SK-N-SH treated with all-trans-retinoic acid at 6 μM for 48 hours (cell line): Measurements from ENCODE around the gene FGF14.

Experiments
- ATAC-seq: fragments of 200-7000 bp; cut with Tn5 transposase; 3 replicates; pipeline ENCODE4 v1.9.1; 2020; ENCODE audit warnings: mild to moderate bottlenecking, moderate library complexity
- ARNTL ChIP-seq: fragments of 450-650 bp; formaldehyde crosslinking; IDR thresholded peaks from 2 replicates; pipeline ENCODE4 v1.5.0; 2020; ENCODE audit warnings: low read depth, mild to moderate bottlenecking, moderate library complexity, borderline replicate concordance
- BACH2 ChIP-seq: fragments of 250-450 bp; sonication (Bioruptor Pico); IDR thresholded peaks from 2 replicates; pipeline ENCODE4 v1.9.0; 2021; ENCODE audit warnings: mild to moderate bottlenecking, borderline replicate concordance
- CSDC2 ChIP-seq: fragments of 250-450 bp; sonication (Bioruptor Pico); IDR thresholded peaks from 2 replicates; pipeline ENCODE4 v1.5.0; 2020; ENCODE audit warnings: mild to moderate bottlenecking, moderate library complexity
- ESRRG ChIP-seq: fragments of 250-450 bp; sonication (Bioruptor Pico); IDR thresholded peaks from 2 replicates; pipeline ENCODE4 v1.6.1; 2021; ENCODE audit warnings: mild to moderate bottlenecking
- GLIS3 ChIP-seq: fragments of 250-450 bp; sonication (Bioruptor Pico); IDR thresholded peaks from 2 replicates; pipeline ENCODE4 v1.5.0; 2020; ENCODE audit warnings: mild to moderate bottlenecking, moderate library complexity
- ISL1 ChIP-seq: fragments of 250-450 bp; sonication (Bioruptor Pico); IDR thresholded peaks from 2 replicates; pipeline ENCODE4 v2.1.2; 2022; ENCODE audit warnings: mild to moderate bottlenecking, moderate library complexity
- OSR1 ChIP-seq: fragments of 250-450 bp; sonication (Bioruptor Pico); IDR thresholded peaks from 2 replicates; pipeline ENCODE4 v1.8.0; 2022; ENCODE audit warnings: moderate library complexity, mild to moderate bottlenecking, inconsistent platforms
- PPARA ChIP-seq: fragments of 250-450 bp; sonication (Bioruptor Pico); IDR thresholded peaks from 2 replicates; pipeline ENCODE4 v1.5.0; 2020; ENCODE audit warnings: mild to moderate bottlenecking, borderline replicate concordance
- RARB ChIP-seq: fragments of 250-450 bp; sonication (Bioruptor Pico); IDR thresholded peaks from 2 replicates; pipeline ENCODE4 v1.8.0; 2021; ENCODE audit warnings: mild to moderate bottlenecking, moderate library complexity
- SNAI2 ChIP-seq: fragments of 250-450 bp; sonication (Bioruptor Pico); IDR thresholded peaks from 2 replicates; pipeline ENCODE4 v1.5.0; 2020; ENCODE audit warnings: mild to moderate bottlenecking, moderate library complexity
- TCF4 ChIP-seq: fragments of 250-450 bp; sonication (Bioruptor Pico); IDR thresholded peaks from 2 replicates; pipeline ENCODE4 v1.8.0; 2021; ENCODE audit warnings: mild to moderate bottlenecking, moderate library complexity, borderline replicate concordance
- TOX ChIP-seq: fragments of 250-450 bp; sonication (Bioruptor Pico); IDR thresholded peaks from 2 replicates; pipeline ENCODE4 v1.8.0; 2021; ENCODE audit warnings: mild to moderate bottlenecking, moderate library complexity, borderline replicate concordance
- ZC3H10 ChIP-seq: fragments of 250-450 bp; sonication (Bioruptor Pico); IDR thresholded peaks from 2 replicates; pipeline ENCODE4 v1.5.1; 2021; ENCODE audit warnings: mild to moderate bottlenecking, moderate library complexity
- ZFP3 ChIP-seq: fragments of 250-450 bp; sonication (Bioruptor Pico); IDR thresholded peaks from 2 replicates; pipeline ENCODE4 v1.5.0; 2020; ENCODE audit warnings: mild to moderate bottlenecking, moderate library complexity
- ZFP30 ChIP-seq: fragments of 450-650 bp; formaldehyde crosslinking; IDR thresholded peaks from 2 replicates; pipeline ENCODE4 v1.5.0; 2022; ENCODE audit warnings: mild to moderate bottlenecking, moderate library complexity
- ZNF565 ChIP-seq: fragments of 450-650 bp; formaldehyde crosslinking; conservative IDR thresholded peaks from 2 replicates; pipeline ENCODE4 v1.5.0; 2020; ENCODE audit warnings: low read depth, mild to moderate bottlenecking, moderate library complexity
- ZNF70 ChIP-seq: fragments of 450-650 bp; formaldehyde crosslinking; IDR thresholded peaks from 2 replicates; pipeline ENCODE4 v1.5.0; 2020; ENCODE audit warnings: mild to moderate bottlenecking, moderate library complexity
- ZNF8 ChIP-seq: fragments of 450-650 bp; formaldehyde crosslinking; IDR thresholded peaks from 2 replicates; pipeline ENCODE4 v1.5.0; 2020; ENCODE audit warnings: mild to moderate bottlenecking, moderate library complexity
- TF ChIP-seq, protein P1 (sequence below): fragments of 250-450 bp; sonication (Bioruptor Pico); IDR thresholded peaks from 2 replicates; pipeline ENCODE4 v1.8.0; 2020; ENCODE audit warnings: mild to moderate bottlenecking, moderate library complexity, borderline replicate concordance
- TF ChIP-seq, protein P2 (sequence below): fragments of 250-450 bp; sonication (Bioruptor Pico); IDR thresholded peaks from 2 replicates; pipeline ENCODE4 v1.5.1; 2021; ENCODE audit warnings: mild to moderate bottlenecking, moderate library complexity
- TF ChIP-seq, protein P3 (sequence below): fragments of 250-450 bp; sonication (Bioruptor Pico); IDR thresholded peaks from 2 replicates; pipeline ENCODE4 v1.5.0; 2020; ENCODE audit warnings: mild to moderate bottlenecking, moderate library complexity
- TF ChIP-seq, protein P4 (sequence below): fragments of 250-450 bp; sonication (Bioruptor Pico); IDR thresholded peaks from 2 replicates; pipeline ENCODE4 v1.8.0; 2021; ENCODE audit warnings: low read depth, mild to moderate bottlenecking, moderate library complexity, borderline replicate concordance
- TF ChIP-seq, protein P5 (sequence below): fragments of 250-450 bp; sonication (Bioruptor Pico); IDR thresholded peaks from 2 replicates; pipeline ENCODE4 v1.5.1; 2020; ENCODE audit warnings: low read depth, mild to moderate bottlenecking, moderate library complexity

Gene FGF14

DNA sequence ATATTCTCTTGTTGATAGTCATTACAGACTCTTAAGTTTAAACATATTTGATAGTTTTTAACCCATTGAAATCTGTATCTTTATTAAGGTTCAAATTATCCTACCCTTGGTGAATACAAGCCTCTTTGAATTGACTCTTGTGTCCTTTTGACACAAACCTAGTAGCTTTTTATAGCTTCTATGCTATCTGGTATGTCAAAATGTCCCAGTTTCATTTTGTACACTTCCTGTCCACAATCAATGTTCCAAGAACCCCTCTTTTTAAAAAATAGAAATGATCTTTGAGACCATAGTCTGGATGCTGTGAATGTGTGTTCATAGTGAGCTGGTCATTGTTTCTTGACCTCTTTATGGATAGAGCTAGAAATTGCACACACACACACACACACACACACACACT is 39.2 kb upstream of the FGF14 start:
- no peak for ATAC-seq
- TF ChIP-seq ARNTL (CRISPR knock-in tag) (no peak), ZFP3 (no peak), SNAI2 (no peak), ISL1 (CRISPR knock-in tag) (no peak), TCF4 (CRISPR knock-in tag) (no peak), GLIS3 (CRISPR knock-in tag) (no peak), BACH2 (no peak), TOX (CRISPR knock-in tag) (no peak), ESRRG (no peak), PPARA (no peak), OSR1 (CRISPR knock-in tag) (no peak), RARB (CRISPR knock-in tag) (no peak), ZFP30 (CRISPR knock-in tag) (no peak), ZNF8 (CRISPR knock-in tag) (no peak), ZNF565 (CRISPR knock-in tag) (no peak)
- TF ChIP-seq, protein P1, sequence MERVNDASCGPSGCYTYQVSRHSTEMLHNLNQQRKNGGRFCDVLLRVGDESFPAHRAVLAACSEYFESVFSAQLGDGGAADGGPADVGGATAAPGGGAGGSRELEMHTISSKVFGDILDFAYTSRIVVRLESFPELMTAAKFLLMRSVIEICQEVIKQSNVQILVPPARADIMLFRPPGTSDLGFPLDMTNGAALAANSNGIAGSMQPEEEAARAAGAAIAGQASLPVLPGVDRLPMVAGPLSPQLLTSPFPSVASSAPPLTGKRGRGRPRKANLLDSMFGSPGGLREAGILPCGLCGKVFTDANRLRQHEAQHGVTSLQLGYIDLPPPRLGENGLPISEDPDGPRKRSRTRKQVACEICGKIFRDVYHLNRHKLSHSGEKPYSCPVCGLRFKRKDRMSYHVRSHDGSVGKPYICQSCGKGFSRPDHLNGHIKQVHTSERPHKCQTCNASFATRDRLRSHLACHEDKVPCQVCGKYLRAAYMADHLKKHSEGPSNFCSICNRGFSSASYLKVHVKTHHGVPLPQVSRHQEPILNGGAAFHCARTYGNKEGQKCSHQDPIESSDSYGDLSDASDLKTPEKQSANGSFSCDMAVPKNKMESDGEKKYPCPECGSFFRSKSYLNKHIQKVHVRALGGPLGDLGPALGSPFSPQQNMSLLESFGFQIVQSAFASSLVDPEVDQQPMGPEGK (CRISPR knock-in tag): no peak
- TF ChIP-seq, protein P2, sequence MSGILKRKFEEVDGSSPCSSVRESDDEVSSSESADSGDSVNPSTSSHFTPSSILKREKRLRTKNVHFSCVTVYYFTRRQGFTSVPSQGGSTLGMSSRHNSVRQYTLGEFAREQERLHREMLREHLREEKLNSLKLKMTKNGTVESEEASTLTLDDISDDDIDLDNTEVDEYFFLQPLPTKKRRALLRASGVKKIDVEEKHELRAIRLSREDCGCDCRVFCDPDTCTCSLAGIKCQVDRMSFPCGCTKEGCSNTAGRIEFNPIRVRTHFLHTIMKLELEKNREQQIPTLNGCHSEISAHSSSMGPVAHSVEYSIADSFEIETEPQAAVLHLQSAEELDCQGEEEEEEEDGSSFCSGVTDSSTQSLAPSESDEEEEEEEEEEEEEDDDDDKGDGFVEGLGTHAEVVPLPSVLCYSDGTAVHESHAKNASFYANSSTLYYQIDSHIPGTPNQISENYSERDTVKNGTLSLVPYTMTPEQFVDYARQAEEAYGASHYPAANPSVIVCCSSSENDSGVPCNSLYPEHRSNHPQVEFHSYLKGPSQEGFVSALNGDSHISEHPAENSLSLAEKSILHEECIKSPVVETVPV: no peak
- TF ChIP-seq, protein P3, sequence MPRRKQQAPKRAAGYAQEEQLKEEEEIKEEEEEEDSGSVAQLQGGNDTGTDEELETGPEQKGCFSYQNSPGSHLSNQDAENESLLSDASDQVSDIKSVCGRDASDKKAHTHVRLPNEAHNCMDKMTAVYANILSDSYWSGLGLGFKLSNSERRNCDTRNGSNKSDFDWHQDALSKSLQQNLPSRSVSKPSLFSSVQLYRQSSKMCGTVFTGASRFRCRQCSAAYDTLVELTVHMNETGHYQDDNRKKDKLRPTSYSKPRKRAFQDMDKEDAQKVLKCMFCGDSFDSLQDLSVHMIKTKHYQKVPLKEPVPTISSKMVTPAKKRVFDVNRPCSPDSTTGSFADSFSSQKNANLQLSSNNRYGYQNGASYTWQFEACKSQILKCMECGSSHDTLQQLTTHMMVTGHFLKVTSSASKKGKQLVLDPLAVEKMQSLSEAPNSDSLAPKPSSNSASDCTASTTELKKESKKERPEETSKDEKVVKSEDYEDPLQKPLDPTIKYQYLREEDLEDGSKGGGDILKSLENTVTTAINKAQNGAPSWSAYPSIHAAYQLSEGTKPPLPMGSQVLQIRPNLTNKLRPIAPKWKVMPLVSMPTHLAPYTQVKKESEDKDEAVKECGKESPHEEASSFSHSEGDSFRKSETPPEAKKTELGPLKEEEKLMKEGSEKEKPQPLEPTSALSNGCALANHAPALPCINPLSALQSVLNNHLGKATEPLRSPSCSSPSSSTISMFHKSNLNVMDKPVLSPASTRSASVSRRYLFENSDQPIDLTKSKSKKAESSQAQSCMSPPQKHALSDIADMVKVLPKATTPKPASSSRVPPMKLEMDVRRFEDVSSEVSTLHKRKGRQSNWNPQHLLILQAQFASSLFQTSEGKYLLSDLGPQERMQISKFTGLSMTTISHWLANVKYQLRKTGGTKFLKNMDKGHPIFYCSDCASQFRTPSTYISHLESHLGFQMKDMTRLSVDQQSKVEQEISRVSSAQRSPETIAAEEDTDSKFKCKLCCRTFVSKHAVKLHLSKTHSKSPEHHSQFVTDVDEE (CRISPR knock-in tag): no peak
- TF ChIP-seq, protein P4, sequence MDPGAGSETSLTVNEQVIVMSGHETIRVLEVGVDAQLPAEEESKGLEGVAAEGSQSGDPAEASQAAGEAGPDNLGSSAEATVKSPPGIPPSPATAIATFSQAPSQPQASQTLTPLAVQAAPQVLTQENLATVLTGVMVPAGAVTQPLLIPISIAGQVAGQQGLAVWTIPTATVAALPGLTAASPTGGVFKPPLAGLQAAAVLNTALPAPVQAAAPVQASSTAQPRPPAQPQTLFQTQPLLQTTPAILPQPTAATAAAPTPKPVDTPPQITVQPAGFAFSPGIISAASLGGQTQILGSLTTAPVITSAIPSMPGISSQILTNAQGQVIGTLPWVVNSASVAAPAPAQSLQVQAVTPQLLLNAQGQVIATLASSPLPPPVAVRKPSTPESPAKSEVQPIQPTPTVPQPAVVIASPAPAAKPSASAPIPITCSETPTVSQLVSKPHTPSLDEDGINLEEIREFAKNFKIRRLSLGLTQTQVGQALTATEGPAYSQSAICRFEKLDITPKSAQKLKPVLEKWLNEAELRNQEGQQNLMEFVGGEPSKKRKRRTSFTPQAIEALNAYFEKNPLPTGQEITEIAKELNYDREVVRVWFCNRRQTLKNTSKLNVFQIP (CRISPR knock-in tag): no peak
- TF ChIP-seq, protein P5, sequence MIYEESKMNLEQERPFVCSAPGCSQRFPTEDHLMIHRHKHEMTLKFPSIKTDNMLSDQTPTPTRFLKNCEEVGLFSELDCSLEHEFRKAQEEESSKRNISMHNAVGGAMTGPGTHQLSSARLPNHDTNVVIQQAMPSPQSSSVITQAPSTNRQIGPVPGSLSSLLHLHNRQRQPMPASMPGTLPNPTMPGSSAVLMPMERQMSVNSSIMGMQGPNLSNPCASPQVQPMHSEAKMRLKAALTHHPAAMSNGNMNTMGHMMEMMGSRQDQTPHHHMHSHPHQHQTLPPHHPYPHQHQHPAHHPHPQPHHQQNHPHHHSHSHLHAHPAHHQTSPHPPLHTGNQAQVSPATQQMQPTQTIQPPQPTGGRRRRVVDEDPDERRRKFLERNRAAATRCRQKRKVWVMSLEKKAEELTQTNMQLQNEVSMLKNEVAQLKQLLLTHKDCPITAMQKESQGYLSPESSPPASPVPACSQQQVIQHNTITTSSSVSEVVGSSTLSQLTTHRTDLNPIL (CRISPR knock-in tag): no peak

DNA sequence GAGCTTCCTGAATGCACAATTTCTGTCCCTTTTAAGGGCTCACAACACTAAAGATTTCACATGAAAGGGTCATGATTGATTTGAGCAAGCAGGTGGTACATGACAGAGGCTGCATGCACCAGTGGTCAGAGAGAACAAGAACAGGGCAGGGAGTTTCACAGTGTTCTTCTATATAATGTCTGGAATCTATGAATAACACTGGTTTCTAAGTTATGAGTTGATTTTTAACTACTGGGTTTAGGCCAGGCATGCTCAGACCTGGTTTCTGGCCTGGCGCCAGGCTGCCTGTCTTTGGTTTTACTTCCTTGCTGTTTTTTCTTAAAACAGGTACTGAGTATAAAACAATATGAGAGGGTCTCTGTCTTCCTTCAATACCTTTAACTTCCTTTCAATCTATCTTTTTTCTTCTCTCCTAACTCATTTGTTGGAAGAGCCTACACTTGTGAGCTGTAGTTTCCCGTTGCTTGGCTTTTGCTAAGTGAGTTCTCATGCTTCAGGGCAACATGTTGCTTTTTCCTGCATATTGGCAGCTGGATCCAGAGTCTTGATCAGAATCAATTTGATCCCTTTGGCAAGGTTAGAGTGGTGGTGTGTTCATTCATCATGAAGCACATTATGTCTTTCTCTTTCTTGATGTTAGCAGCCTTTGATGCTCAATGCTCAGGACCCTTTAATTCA is 38.5 kb upstream of the FGF14 start:
- no peak for ATAC-seq
- TF ChIP-seq ZNF8 (CRISPR knock-in tag): no peak
- TF ChIP-seq, protein P4 (CRISPR knock-in tag): no peak
- no peak for TF ChIP-seq ZC3H10 (CRISPR knock-in tag)
- TF ChIP-seq ARNTL (CRISPR knock-in tag): no peak
- TF ChIP-seq, protein P3 (CRISPR knock-in tag): no peak
- no peak for TF ChIP-seq SNAI2
- TF ChIP-seq CSDC2 (CRISPR knock-in tag): no peak
- no peak for TF ChIP-seq ZFP3
- TF ChIP-seq OSR1 (CRISPR knock-in tag): no peak
- TF ChIP-seq TCF4 (CRISPR knock-in tag): no peak
- TF ChIP-seq BACH2: no peak
- TF ChIP-seq ESRRG: no peak
- TF ChIP-seq, protein P1 (CRISPR knock-in tag): no peak
- no peak for TF ChIP-seq TOX (CRISPR knock-in tag)
- no peak for TF ChIP-seq ZNF70
- no peak for TF ChIP-seq ZFP30 (CRISPR knock-in tag)
